HepG2 (cell line): ENCODE measurements around the gene MED13L. TPM values are rescaled to one million over a fixed set of nuclear protein-coding genes. Genes with fewer than 3 reads are reported as not detected.

Experiments used
- ATAC-seq: fragments of 200-7000 bp; cut with Tn5 transposase; 3 replicates; pipeline ENCODE4 v1.9.1; 2020; ENCODE audit warnings: mild to moderate bottlenecking, moderate library complexity
- BruUV-seq: library from RNA; stranded (reverse); fragments of 400-500 nt; replicated peaks from 2 replicates; lab custom pipeline; 2021; lab: Mats Ljungman, UMichigan
- CTCF ChIA-PET: fragments of 300-600 bp; formaldehyde crosslinking; extraction: SDS; loops from one replicate; lab custom pipeline; 2021; ENCODE audit warnings: low total read pairs, inconsistent platforms, low intra/inter-chr PET ratio; lab: Yijun Ruan, JAX
- POLR2A ChIA-PET: fragments of 350-600 bp; sonication (Branson Sonifier 250); formaldehyde crosslinking; loops from one replicate; lab custom pipeline; 2020; ENCODE audit warnings: antibody characterized with exemption, inconsistent platforms; lab: Yijun Ruan, JAX
- DNase-seq: peaks from one replicate; pipeline ENCODE4 v3.0.0-alpha.2; 2015; ENCODE audit warnings: low spot score
- FAIRE-seq: peaks from 3 replicates; lab custom pipeline; 2011; peaks lifted over from hg19 to GRCh38; lab: Jason Lieb, UNC
- H2AFZ ChIP-seq: one replicate; pipeline ENCODE4 v1.6.1; 2011; ENCODE audit warnings: low read length, inconsistent platforms
- H3K27ac ChIP-seq: fragments of 300-600 bp; 3 replicates; pipeline ENCODE4 v1.8.0; 2011; ENCODE audit warnings: mixed run types, mild to moderate bottlenecking, mixed read lengths, low read length, inconsistent platforms; ENCODE audit not compliant: insufficient read depth; ENCODE audit errors: extremely low read length
- H3K27me3 ChIP-seq, 2 experiments: fragments of 200-600 bp in 1 of 2; 2 replicates in 1 of 2; 3 replicates in 1 of 2; pipeline versions ENCODE4 v1.6.0 to v1.8.0; 2011; ENCODE audit warnings: low read length in 2 of 2, mild to moderate bottlenecking in 2 of 2, moderate library complexity in 2 of 2, inconsistent platforms in 1 of 2; ENCODE audit not compliant: insufficient read depth in 2 of 2, control insufficient read depth in 1 of 2
- H3K36me3 ChIP-seq, 2 experiments: fragments of 200-600 bp in 1 of 2; replicated peaks in 1 of 2; 2 replicates in 1 of 2; 3 replicates in 1 of 2; pipeline versions ENCODE4 v1.5.1 to v1.8.0; 2011; ENCODE audit warnings: low read length in 2 of 2, inconsistent platforms in 1 of 2; ENCODE audit not compliant: insufficient read depth in 2 of 2, control insufficient read depth in 1 of 2
- H3K4me1 ChIP-seq: 2 replicates; pipeline ENCODE4 v1.5.1; 2012; ENCODE audit warnings: low read length, inconsistent platforms; ENCODE audit not compliant: insufficient read depth
- H3K4me2 ChIP-seq: 2 replicates; pipeline ENCODE4 v1.6.0; 2011; ENCODE audit warnings: low read depth, low read length, inconsistent platforms
- H3K4me3 ChIP-seq, 3 experiments: fragments of 200-600 bp in 1 of 3; sonication (generic), shearing (Covaris generic) in 1 of 3; replicated peaks in 1 of 3; 2 replicates each; pipeline ENCODE4 v1.5.1; 2011 to 2016; ENCODE audit warnings: low read length in 3 of 3, inconsistent platforms in 2 of 3, low read depth in 2 of 3, mild to moderate bottlenecking in 2 of 3, control low read depth in 1 of 3, mixed read lengths in 1 of 3; ENCODE audit not compliant: insufficient read depth in 1 of 3
- H3K79me2 ChIP-seq: one replicate; pipeline ENCODE4 v1.6.1; 2011; ENCODE audit warnings: low read length, inconsistent platforms; ENCODE audit not compliant: insufficient read depth
- H3K9ac ChIP-seq: 2 replicates; pipeline ENCODE4 v1.6.0; 2011; ENCODE audit warnings: mild to moderate bottlenecking, low read depth, low read length, inconsistent platforms; ENCODE audit not compliant: insufficient read depth
- H3K9me3 ChIP-seq: 2 replicates; pipeline ENCODE4 v1.5.1; 2012; ENCODE audit warnings: mild to moderate bottlenecking, low read length
- H4K20me1 ChIP-seq: 2 replicates; pipeline ENCODE4 v1.6.0; 2011; ENCODE audit warnings: inconsistent platforms, mild to moderate bottlenecking, low read length, moderate library complexity; ENCODE audit not compliant: insufficient read depth
- ESRRA ChIP-seq: sonication (generic); formaldehyde crosslinking; IDR thresholded peaks from 2 replicates; pipeline ENCODE4 v1.5.1; 2020; ENCODE audit warnings: mild to moderate bottlenecking, low read depth, missing genetic modification reagents
- MZF1 ChIP-seq: sonication (generic); formaldehyde crosslinking; IDR thresholded peaks from 2 replicates; pipeline ENCODE4 v1.8.1; 2023; ENCODE audit warnings: mild to moderate bottlenecking, missing genetic modification reagents, borderline replicate concordance
- NFE2L2 ChIP-seq: fragments of 150-350 bp; IDR thresholded peaks from 2 replicates; pipeline ENCODE4 v1.6.1; 2014; ENCODE audit warnings: low read length
- SOX5 ChIP-seq: IDR thresholded peaks from 2 replicates; pipeline ENCODE4 v1.6.1; 2016; ENCODE audit warnings: borderline replicate concordance
- ZBTB42 ChIP-seq: sonication (generic); formaldehyde crosslinking; IDR thresholded peaks from 2 replicates; pipeline ENCODE4 v1.5.0; 2020; ENCODE audit warnings: mild to moderate bottlenecking, missing genetic modification reagents
- ZFP37 ChIP-seq: sonication (generic); formaldehyde crosslinking; IDR thresholded peaks from 2 replicates; pipeline ENCODE4 v1.4.0; 2020; ENCODE audit warnings: missing genetic modification reagents, borderline replicate concordance
- ZNF441 ChIP-seq: sonication (generic); formaldehyde crosslinking; IDR thresholded peaks from 2 replicates; pipeline ENCODE4 v1.7.0; 2021; ENCODE audit warnings: missing genetic modification reagents, borderline replicate concordance
- ZNF747 ChIP-seq: sonication (generic); formaldehyde crosslinking; IDR thresholded peaks from 2 replicates; pipeline ENCODE4 v1.8.1; 2023; ENCODE audit warnings: missing genetic modification reagents, mild to moderate bottlenecking, borderline replicate concordance
- WGBS: methylation state at CpG from one replicate; pipeline ENCODE4 v1.1.6; 2017; ENCODE audit warnings: low lambda C conversion rate; 5-methylcytosine and 5-hydroxymethylcytosine counted together
- in situ Hi-C: cut with HindIII; loops from 2 replicates; pipeline ENCODE4 v1.10.0; 2017; ENCODE audit warnings: low pct_unique_long_range_greater_than_20kb; ENCODE audit not compliant: extremely low pct_ligation_motif_present
- intact Hi-C: fragments of 100-400 bp; cut with micrococcal nuclease; formaldehyde crosslinking; loops from one replicate; pipeline ENCODE4 v1.10.0; 2022; ENCODE audit not compliant: unreplicated experiment
- polyA plus RNA-seq, 8 experiments: library from polyadenylated mRNA; depleted of rRNA in 3 of 8; stranded (reverse) in 7 of 8; unstranded in 1 of 8; fragments of >200 nt; fragmentation: Illumina TruSeq in 4 of 8; extraction: Trizol in 4 of 8; gene quantifications; 2 replicates each; pipeline versions ENCODE4 v1.2.1 to v1.2.3, GENCODE V29; 2011 to 2016; ENCODE audit warnings: low read depth in 4 of 8, missing spikeins in 1 of 8, mixed read lengths in 1 of 8; ENCODE audit not compliant: insufficient read depth in 1 of 8
- total RNA-seq, 5 experiments: library from RNA; depleted of rRNA; stranded (reverse); fragments of >200 nt; fragmentation: Illumina TruSeq; extraction: Trizol; gene quantifications; 2 replicates each; pipeline ENCODE4 v1.2.3, GENCODE V29; 2016; ENCODE audit warnings: low read depth in 1 of 5
- TF ChIP-seq, protein P1 (sequence below): sonication (generic); formaldehyde crosslinking; IDR thresholded peaks from 2 replicates; pipeline ENCODE4 v1.5.0; 2020; ENCODE audit warnings: mild to moderate bottlenecking, missing genetic modification reagents
- TF ChIP-seq, protein P2 (sequence below): IDR thresholded peaks from 2 replicates; pipeline ENCODE4 v1.6.1; 2016; ENCODE audit warnings: mild to moderate bottlenecking
- TF ChIP-seq, protein P3 (sequence below): sonication (generic); formaldehyde crosslinking; IDR thresholded peaks from 2 replicates; pipeline ENCODE4 v1.8.1; 2023; ENCODE audit warnings: missing genetic modification reagents, mild to moderate bottlenecking, borderline replicate concordance
- TF ChIP-seq, protein P4 (sequence below): IDR thresholded peaks from 2 replicates; pipeline ENCODE4 v1.6.1; 2012; ENCODE audit warnings: low read depth, low read length, improper control_type of control experiment
- TF ChIP-seq, protein P5 (sequence below): sonication (generic); formaldehyde crosslinking; conservative IDR thresholded peaks from 2 replicates; pipeline ENCODE4 v1.5.0; 2020; ENCODE audit warnings: missing genetic modification reagents
- TF ChIP-seq, protein P6 (sequence below): sonication (generic); formaldehyde crosslinking; IDR thresholded peaks from 2 replicates; pipeline ENCODE4 v1.5.0; 2020; ENCODE audit warnings: mild to moderate bottlenecking, missing genetic modification reagents, moderate library complexity

The MED13L gene
- total and polyA plus RNA-seq, 2 of the 13 experiments (the other 11 are each of a cell fraction or from before 2014, with no cell fraction given), result 24.8 to 38.9 TPM

DNA sequence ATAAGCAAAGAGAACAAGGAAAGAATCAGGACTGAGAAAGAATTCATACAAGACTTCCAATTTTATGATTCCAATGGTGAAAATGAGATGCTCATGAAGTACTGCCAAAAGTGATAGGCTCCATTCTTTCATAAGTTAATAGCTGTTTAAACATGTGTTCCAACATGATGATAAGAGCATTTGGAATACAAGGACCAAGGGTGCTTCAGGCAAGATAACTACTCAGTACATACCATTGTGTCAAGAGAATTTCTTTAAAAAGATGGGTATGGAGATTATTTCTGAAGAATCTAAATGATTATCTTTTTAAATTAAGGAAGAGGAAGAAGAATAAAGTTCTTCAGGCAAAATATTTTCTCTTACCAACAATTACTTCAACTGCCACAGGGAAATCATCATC, 258.1 kb downstream of the MED13L start (continued):
- TF ChIP-seq, protein P1, sequence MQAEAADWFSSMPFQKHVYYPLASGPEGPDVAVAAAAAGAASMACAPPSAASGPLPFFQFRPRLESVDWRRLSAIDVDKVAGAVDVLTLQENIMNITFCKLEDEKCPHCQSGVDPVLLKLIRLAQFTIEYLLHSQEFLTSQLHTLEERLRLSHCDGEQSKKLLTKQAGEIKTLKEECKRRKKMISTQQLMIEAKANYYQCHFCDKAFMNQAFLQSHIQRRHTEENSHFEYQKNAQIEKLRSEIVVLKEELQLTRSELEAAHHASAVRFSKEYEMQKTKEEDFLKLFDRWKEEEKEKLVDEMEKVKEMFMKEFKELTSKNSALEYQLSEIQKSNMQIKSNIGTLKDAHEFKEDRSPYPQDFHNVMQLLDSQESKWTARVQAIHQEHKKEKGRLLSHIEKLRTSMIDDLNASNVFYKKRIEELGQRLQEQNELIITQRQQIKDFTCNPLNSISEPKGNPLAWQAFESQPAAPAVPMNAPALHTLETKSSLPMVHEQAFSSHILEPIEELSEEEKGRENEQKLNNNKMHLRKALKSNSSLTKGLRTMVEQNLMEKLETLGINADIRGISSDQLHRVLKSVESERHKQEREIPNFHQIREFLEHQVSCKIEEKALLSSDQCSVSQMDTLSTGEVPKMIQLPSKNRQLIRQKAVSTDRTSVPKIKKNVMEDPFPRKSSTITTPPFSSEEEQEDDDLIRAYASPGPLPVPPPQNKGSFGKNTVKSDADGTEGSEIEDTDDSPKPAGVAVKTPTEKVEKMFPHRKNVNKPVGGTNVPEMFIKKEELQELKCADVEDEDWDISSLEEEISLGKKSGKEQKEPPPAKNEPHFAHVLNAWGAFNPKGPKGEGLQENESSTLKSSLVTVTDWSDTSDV (CRISPR knock-in tag), result no peak
- TF ChIP-seq, protein P2, sequence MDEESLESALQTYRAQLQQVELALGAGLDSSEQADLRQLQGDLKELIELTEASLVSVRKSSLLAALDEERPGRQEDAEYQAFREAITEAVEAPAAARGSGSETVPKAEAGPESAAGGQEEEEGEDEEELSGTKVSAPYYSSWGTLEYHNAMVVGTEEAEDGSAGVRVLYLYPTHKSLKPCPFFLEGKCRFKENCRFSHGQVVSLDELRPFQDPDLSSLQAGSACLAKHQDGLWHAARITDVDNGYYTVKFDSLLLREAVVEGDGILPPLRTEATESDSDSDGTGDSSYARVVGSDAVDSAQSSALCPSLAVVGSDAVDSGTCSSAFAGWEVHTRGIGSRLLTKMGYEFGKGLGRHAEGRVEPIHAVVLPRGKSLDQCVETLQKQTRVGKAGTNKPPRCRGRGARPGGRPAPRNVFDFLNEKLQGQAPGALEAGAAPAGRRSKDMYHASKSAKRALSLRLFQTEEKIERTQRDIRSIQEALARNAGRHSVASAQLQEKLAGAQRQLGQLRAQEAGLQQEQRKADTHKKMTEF (CRISPR knock-in tag), result no peak
- TF ChIP-seq SOX5 (CRISPR knock-in tag), result no peak

DNA sequence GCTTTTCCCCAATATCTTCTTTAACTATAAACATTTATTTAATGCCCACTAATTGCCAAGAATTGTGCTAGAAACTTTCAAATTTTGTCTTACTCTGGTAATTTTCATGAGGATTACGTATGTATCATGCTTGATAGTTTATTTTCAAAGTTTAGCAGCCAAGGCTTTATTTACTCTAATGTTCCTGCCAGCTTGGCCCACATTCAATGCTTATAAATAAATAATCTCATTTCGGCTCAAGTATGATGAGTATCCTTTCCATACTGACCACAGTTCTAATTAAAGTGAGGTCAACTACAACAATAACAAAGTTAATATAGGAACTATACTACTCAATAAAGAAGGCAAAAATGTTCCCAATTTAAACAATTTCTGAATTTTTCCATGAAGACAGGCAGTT, 259.2 kb downstream of the MED13L start:
- no peak overlapping the region for H3K4me3 ChIP-seq
- H3K4me2 ChIP-seq, result no peak overlapping the region
- no peaks in the 10 kb centered on the region for H3K27me3 ChIP-seq
- ATAC-seq (no peak), DNase-seq (no peak)
- POLR2A ChIA-PET, result no interaction called here
- H3K4me1 ChIP-seq, result no peaks in the 10 kb centered on the region
- H3K79me2 ChIP-seq, result no peaks in the 10 kb centered on the region
- WGBS, result 96% methylated on average over 2 of the region's 2 CpGs
- no peak overlapping the region for H2AFZ ChIP-seq
- intact Hi-C loops, result no loop called here
- BruUV-seq, result no TSS peak
- CTCF ChIA-PET, result no interaction called here
- no peak overlapping the region for H3K9ac ChIP-seq
- H3K27ac ChIP-seq, result no peak overlapping the region
- no peaks in the 10 kb centered on the region for H4K20me1 ChIP-seq
- H3K36me3 ChIP-seq, result peaks cover 5 to 38% of the 10 kb centered on the region in 2 experiments; a peak in 4 of 5 replicates
- no peak for TF ChIP-seq ZFP37 (CRISPR knock-in tag)
- TF ChIP-seq, protein P3, sequence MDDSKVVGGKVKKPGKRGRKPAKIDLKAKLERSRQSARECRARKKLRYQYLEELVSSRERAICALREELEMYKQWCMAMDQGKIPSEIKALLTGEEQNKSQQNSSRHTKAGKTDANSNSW (CRISPR knock-in tag), result no peak
- TF ChIP-seq ZNF747 (CRISPR knock-in tag), result no peak
- TF ChIP-seq, protein P4, sequence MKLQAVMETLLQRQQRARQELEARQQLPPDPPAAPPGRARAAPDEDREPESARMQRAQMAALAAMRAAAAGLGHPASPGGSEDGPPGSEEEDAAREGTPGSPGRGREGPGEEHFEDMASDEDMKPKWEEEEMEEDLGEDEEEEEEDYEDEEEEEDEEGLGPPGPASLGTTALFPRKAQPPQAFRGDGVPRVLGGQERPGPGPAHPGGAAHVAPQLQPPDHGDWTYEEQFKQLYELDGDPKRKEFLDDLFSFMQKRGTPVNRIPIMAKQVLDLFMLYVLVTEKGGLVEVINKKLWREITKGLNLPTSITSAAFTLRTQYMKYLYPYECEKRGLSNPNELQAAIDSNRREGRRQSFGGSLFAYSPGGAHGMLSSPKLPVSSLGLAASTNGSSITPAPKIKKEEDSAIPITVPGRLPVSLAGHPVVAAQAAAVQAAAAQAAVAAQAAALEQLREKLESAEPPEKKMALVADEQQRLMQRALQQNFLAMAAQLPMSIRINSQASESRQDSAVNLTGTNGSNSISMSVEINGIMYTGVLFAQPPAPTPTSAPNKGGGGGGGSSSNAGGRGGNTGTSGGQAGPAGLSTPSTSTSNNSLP, result no peak
- TF ChIP-seq, protein P5, sequence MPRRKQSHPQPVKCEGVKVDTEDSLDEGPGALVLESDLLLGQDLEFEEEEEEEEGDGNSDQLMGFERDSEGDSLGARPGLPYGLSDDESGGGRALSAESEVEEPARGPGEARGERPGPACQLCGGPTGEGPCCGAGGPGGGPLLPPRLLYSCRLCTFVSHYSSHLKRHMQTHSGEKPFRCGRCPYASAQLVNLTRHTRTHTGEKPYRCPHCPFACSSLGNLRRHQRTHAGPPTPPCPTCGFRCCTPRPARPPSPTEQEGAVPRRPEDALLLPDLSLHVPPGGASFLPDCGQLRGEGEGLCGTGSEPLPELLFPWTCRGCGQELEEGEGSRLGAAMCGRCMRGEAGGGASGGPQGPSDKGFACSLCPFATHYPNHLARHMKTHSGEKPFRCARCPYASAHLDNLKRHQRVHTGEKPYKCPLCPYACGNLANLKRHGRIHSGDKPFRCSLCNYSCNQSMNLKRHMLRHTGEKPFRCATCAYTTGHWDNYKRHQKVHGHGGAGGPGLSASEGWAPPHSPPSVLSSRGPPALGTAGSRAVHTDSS (CRISPR knock-in tag), result no peak
- no peak for TF ChIP-seq ZNF441
- TF ChIP-seq ZBTB42 (CRISPR knock-in tag), result no peak
- no peak for TF ChIP-seq MZF1 (CRISPR knock-in tag)
- TF ChIP-seq NFE2L2, result no peak
- no peak for TF ChIP-seq ESRRA (CRISPR knock-in tag)
- TF ChIP-seq, protein P6, sequence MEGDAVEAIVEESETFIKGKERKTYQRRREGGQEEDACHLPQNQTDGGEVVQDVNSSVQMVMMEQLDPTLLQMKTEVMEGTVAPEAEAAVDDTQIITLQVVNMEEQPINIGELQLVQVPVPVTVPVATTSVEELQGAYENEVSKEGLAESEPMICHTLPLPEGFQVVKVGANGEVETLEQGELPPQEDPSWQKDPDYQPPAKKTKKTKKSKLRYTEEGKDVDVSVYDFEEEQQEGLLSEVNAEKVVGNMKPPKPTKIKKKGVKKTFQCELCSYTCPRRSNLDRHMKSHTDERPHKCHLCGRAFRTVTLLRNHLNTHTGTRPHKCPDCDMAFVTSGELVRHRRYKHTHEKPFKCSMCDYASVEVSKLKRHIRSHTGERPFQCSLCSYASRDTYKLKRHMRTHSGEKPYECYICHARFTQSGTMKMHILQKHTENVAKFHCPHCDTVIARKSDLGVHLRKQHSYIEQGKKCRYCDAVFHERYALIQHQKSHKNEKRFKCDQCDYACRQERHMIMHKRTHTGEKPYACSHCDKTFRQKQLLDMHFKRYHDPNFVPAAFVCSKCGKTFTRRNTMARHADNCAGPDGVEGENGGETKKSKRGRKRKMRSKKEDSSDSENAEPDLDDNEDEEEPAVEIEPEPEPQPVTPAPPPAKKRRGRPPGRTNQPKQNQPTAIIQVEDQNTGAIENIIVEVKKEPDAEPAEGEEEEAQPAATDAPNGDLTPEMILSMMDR (CRISPR knock-in tag), result no peak
- TF ChIP-seq, all 625 proteins: peak for 0
- FAIRE-seq, result no peak
- no peaks in the 10 kb centered on the region for H3K9me3 ChIP-seq
- in situ Hi-C loops, result no loop called here
